GM19395 (cell line): ENCODE measurements around the gene MPLKIP.
"Not testable (repeated sequence)": the region's sequence is repeated elsewhere in the genome, so short reads cannot be mapped to it uniquely, and the experiment has no call there.

Source experiments
- ATAC-seq: cut with Tn5 transposase; IDR thresholded peaks from one replicate; pipeline ENCODE4 v1.9.1; 2021; ENCODE audit warnings: mild to moderate bottlenecking, moderate library complexity; ENCODE audit not compliant: unreplicated experiment

Gene MPLKIP

DNA sequence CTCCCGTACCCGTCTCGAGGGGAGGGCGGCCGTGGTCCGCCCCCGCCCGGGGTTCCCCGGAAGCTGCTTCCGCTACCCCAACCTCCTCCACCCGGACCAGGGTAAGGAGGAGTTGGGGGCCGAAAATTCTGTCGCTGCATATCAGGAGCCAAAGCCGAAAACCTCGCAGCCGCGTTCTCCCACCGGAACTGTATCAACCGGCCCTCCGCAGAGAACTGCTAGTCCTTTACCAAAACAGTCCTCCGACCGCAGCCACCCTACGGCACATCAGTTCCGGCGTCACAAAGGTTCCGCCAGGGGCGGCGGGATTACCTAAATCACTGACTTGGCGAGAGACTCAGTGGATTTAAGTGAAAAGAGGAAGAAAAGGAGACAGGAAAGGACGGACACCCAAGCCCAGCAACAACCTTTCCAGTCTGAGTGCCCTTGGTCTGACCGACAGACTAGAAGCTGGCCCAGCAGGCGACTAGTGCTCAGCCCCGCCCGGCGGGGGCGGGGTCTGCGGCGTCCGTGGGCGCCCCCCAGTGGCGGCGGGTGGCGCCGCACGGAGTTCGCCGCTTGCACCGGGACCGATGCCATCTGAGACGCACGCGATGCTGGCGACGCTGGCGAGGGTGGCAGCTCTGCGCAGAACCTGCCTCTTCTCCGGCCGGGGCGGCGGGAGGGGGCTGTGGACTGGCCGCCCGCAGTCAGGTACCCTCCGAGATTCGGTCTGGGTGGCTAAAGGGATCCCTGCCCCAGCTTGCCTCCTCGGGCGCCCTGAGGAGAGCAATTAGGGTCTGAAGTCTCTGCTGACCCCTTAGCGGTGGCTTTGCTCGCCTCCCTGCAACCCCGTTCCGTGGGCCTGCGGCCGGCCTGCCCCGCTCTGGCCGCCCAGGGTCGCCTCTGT is at the start of gene MPLKIP, which contains the start of gene SUGCT:
Gene MPLKIP (minus strand): TSS at position 195 of the 889 bp plus-strand sequence. CDS start 55 bp downstream, at position 140.
Gene SUGCT (plus strand): TSS at position 578 of the 889 bp plus-strand sequence.
- ATAC-seq: peak; percentile 92

DNA sequence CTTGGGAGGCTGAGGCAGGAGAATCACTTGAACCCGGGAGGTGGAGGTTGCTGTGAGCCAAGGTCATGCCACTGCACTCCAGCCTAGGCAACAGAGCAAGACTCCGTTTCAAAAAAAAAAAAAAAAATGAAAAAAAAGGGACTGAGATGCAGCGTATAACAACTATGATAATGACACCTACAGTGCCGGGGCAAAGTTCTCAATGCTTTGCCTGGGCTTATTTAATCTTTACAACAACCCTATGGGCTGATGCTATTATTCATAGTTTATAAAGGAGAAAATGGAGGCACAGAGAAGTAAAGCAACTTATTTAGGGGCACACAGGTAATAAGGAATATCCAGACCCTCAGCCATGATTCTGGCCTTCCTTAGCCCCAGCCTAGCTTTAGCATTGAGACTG is 48.0 kb upstream of the MPLKIP start:
- no peak for ATAC-seq

DNA sequence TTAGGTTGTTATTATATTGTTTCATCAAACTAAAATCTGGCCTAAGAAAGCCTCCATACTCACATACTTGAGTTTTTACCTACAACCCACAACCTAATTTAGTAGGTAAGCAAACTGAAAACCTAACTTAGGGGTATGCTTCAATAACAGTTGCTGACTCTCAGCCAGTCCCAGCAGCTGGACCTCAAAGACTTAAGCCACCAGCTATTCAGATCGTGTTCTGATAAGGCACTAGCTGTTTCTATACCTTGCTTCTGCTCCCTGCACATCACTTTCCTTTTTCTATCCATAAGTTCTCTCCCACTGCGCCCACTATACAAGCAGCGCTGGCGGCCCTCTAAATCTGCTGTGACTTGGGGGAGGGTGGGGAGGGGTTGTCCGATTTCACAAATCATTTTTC is 42.6 kb upstream of the MPLKIP start:
- no peak for ATAC-seq

DNA sequence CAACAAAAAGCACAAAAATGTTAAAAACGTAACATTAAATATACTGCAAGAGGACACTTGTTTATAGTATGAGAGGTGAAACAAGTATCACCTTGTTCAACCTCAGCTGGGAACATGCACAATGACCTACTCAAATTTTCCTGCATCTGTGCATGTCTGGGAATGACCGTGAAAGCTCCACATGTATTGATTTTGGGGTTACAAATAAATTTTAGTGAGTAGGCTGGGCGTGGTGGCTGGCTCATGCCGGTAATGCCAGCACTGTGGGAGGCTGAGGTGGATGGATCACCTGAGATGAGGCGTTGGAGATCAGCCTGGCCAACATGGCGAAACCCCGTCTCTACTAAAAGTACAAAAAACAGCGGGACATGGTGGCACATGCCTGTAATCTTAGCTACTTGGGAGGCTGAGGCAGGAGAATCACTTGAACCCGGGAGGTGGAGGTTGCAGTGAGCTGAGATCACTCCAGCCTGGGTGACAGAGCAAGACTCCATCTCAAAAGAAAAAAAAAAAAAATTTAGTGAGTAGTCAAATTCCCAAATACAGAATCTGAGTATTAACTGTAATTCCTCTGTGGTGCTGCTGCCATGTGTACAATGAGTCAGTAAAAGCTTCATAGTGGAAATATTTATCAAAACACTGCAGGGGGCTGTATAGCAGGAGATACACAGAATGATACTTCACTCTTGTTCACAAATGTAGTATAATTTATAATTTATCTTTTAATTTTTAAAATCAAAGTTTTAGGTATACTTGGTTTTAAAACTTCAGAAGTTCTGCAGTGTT is 41.5 kb upstream of the MPLKIP start:
- ATAC-seq: no peak

DNA sequence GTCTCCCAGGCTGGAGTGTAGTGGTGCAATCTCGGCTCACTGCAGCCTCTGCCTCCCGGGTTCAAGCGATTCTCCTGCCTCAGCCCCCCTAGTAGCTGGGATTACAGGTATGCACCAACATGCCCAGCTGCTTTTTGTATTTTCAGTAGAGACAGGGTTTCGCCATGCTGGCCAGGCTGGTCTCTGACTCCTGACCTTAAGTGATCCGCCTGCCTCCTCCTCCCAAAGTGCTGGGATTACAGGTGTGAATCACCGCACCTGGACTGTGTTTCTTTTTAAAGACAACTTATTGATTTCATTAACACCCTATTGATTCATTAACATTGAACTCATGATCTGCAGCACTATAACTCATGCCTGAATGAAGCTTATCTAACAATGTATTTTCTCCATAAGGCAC is 40.8 kb upstream of the MPLKIP start:
- ATAC-seq: not testable (repeated sequence)

DNA sequence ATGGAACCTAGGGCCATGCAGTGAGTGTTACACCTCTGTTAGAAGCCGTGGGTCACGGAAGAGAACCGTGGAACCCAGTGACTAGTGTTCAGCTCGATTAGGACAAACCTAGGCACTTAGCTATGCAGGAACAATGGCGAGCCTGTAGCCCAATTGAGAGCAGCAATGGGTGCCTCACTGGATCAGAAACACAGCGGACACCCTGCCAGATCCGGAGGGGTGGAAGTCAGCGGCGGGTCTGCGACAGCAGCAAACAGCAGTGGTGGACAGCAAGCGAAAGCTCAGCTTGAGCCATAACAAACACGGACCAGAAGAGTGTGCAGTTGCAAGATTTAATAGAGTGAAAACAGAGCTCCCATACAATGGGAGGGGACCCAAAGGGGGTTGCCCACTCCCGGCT is 38.7 kb upstream of the MPLKIP start:
- ATAC-seq: not testable (repeated sequence)

DNA sequence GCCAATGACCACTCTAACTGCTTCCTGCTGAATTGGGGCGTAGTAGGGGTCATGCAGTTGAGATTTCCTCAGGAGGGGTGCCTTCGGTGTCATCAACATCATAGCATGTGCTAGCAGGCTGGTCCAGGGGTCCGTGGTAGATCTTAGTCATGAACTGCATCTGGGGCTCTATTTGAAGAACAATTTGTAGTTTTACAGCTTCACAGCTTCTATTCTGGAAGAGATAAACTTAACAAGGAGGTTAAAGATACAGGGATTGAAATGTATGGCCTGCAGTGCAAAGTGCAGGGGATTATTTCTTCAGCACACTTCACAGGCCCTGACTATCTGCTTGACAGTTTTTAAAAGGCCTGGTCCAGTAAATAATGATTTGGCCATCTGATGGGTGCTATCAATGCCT is 33.8 kb upstream of the MPLKIP start:
- ATAC-seq: not testable (repeated sequence)

DNA sequence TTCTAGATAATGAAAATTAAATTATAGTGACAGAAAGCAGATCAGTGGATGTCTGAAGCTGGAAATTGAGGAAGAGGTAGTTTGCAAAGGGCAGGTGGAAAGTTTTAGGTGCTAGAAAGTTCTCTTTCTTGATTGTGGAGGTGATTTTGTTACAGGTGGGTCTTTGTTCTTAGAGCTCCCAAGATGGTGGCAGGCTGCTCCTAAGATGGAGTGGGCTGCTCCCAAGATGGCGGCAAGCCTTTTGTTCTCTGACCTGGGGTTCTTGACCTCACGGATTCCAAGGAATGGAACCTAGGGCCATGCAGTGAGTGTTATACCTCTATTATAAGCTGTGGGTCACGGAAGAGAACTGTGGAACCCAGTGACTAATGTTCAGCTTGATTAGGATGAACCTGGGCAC is 32.9 kb upstream of the MPLKIP start:
- ATAC-seq: no peak

DNA sequence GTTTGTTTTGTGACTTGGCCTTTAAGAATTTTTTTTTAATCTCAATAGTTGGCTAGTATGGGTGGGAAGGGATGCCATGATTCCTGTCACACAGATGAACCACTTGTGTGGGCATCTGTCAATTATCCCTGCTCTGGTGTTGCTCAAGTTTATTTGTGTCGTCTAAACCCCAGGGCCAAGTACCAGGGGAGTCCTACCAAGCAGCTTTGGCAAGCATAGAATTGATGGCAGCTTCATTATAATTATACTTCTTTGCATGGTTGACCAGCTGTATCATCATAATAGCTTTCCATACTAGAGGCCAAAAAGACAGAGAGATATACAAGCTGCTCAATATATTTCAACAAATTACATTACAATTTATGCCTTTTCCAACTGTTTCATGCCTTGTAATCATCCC is 30.8 kb upstream of the MPLKIP start:
- ATAC-seq: no peak

DNA sequence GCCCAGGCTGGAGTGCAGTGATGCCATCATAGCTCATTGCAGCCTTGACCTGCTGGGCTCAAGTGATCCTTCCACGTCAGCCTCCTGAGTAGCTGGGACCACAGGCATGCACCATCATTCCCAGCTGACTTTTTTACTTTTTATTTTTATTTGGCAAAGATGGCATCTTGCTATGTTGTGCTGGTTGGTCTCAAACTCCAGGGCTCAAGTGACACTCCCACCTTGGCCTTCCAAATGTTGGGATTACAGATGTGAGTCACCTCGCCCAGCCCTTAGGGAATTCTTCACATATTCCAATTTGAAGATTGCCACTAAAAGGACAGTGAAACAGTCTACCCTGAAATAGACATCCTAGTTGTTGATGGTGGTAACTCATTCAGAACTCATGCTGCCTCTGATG is 28.1 kb upstream of the MPLKIP start:
- ATAC-seq: no peak

DNA sequence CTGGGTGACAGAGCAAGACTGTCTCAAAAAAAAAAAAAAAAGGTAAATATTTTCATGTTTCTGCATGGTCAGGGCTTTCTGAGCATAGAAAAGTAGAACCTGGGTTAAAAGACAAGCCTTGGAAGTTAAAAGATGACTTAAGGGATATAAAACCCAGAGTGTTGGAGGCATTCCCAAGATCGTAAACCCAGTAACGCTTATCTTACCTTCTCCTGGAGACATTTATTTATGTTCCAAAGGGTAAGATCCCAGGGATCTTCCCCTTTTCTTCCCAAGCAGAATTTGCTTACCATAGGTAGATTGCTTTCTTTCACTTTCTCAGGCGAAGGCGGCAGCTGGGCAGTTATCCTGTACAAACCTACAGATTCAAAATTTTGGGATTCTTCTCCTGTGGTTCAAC is 22.6 kb upstream of the MPLKIP start:
- no peak for ATAC-seq

DNA sequence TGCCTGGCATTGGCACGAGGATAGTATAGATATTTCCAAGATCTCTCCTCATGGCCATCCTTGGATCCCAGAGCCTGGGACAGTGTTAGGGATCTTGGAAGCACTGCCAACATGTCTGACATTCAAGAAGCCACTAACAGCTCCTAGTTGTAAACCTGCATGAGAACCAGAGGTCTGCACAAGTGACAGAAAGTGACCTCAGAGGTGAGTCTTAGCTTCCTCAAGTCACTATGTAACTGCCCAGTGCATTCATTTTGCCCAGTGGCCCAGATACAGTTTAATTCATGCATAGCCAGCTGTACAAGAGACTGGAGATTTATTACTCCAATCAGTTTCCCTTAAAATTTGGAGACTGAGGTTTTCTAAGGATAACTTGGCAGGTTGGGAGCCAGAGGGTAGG is 17.1 kb upstream of the MPLKIP start:
- ATAC-seq: no peak

DNA sequence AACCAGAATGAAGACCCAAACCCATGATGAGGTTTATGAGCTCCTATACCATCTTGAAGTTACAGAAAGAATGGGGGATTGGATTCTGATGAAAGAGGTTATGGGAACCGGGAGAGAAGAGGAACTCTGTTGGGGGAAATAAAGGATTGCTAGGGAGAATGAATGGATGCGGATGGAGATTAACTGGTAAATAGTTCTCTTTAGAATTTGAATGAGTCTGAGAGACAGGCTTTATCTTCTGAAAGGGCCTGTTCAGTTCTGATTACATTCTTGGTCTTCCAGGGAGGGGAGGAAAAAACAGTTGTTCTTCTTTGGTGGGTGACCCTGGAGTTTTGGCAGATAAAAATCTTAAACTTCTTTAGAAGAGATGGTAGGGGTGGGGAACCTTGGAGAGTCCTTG is 14.2 kb upstream of the MPLKIP start:
- ATAC-seq: no peak

DNA sequence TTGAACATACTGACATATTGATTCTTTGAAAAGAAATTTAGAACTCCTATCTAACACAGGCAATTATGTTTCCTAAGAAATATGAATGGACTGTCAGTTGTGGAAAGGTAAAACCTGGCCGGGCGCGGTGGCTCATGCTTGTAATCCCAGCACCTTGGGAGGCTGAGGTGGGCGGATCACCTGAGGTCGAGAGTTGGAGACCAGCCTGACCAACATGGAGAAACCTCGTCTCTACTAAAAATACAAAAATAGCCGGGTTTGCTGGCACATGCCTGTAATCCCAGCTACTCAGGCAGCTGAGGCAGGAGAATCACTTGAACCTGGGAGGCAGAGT is 13.8 kb upstream of the MPLKIP start:
- not testable (repeated sequence) for ATAC-seq

DNA sequence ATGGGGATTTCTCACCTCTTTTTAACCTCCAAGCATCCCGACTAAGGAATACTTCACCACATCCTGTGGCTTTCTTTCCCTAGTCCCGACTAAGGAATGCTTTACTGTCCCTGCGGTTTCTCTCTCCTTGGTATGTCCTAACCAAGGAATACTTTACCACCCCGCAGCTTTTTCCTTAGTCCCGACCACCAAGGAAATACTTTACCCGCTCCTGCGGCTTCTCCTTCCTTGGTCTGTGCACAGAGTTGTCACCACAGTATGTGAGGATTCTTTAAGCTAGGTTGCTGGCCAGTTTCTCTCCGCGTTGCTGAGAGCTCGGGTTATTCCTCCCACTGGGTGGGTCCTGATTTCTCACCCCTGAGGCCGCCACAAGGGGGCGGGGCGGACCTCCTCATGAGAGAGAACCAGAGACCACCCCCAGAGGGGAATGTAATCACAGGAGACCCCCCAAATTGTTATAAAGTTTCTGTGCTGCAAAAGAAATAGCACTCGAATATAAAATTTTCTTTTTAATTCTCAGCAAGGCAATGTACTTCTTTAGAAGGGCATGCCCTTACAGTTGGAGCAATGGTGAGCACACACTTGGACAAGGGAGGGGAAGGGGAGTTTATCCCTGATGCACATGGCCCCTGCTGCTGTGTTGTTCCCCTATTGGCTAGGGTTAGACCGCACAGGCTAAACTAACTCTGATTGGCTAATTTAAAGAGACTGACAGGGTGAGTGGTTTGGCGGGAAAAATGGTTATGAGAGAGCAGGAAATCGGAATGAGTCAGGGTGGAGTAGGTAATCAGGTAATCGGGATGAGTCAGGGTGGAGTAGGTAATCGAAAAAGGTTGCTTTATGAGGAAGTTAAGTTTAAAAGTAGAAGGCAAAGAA is 13.2 kb upstream of the MPLKIP start:
- ATAC-seq: no peak

DNA sequence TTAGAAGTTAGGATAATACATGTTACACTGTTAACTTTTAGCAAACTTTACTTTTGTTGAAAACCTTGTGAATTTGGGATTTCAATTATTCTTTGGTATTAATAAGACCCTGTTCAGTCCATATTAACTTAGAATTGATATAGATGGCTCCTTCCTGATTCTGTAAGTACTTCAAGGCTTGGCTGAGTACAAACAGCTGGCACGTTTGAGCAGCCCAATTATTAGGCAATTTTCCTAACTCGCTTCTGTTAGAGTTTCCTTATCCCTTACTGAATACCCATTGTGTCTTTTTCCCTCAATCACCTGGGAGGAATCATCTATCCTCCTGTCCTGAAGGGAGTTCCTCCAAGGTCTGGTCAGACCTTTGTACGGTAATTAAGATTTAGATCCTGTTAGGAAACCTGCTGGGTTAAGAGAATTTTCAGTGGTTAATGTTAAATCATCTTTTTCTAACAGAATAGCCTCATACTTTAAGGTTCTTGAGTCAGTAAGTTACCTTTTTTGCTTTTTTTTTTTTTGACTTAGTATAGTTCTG is 11.2 kb upstream of the MPLKIP start:
- ATAC-seq: not testable (repeated sequence)

DNA sequence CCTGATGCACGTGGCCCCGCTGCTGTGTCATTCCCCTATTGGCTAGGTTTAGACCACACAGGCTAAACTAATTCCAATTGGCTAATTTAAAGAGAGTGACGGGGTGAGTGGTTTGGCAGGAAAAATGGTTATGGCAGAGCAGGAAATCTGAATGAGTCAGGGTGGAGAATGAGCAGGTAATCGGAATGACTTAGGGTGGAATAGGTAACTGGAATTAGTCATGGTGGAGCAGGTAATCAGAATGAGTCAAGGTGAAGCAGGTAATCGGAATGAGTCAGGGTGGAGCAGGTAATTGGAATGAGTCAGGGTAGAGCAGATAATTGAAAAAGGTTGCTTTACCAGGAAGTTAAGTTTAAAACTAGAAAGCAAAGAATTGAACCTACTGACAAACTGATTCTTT is 7.5 kb upstream of the MPLKIP start:
- not testable (repeated sequence) for ATAC-seq

DNA sequence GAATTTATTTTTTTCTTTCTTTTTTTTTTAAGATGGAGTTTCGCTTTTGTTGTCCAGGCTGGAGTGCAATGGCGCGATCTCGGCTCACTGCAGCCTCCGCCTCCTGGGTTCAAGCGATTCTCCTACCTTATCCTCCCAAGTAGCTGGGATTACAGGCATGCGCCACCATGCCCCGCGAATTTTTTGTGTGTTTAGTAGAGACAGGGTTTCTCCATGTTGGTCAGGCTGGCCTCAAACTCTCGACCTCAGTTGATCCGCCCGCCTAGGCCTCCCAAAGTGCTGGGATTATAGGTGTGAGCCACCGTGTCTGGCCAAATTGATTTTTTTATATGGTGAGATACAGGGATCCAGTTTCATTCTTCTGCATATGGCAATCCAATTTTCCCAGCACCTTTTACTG is 5.5 kb upstream of the MPLKIP start:
- ATAC-seq: not testable (repeated sequence)

DNA sequence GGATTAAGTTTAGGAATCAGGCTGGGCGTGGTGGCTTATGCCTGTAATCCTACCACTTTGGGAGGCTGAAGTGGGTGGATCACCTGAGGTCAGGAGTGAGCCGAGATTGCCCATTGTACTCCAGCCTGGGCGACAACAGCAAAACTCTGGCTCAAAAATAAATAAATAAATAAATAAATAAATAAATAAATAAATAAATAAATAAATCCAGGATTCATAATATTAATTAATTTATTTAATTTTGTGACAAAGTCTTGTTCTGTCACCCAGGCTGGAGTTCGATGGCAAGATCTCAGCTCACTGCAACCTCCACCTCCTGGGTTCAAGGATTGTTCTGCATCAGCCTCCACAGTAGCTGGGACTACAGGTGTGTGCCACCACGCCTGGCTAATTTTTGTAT is 4.6 kb upstream of the MPLKIP start:
- no peak for ATAC-seq

DNA sequence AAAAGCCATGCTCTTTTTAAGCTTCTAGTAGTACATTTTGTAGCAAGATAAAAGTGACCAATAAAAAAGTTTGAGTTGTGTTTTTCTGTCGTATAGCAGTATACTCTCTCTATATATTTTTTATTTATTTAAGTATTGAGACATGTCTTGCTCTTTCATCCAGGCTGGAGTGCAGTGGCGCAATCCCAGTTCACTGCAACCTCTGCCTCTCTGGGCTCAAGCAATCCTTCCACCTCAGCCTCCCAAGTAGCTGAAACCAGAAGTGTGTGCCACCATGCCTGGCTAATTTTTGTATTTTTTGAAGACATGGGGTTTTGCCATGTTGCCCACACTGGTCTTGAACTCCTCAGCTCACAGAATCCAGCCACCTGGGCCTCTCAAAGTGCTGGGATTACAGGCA is 3.1 kb upstream of the MPLKIP start:
- no peak for ATAC-seq

DNA sequence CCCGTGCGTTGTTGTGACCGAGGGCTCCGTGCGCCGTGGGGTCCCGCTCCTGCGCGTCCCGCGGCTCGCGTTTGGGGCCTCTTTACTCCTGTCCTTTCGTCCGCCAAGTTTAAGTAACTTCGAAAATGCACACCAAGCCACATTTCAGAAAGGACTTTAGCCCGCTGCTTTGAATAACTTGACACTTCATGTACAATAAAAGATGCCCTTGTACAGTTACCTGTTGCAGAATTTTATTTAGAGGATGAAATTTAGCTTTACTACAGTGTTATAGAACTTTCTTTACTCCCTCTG is 842 bp upstream of the MPLKIP start:
- peak; percentile 9 for ATAC-seq
